ENCODE data around the gene GPBP1.
"Not testable (repeated sequence)": the region's sequence is repeated elsewhere in the genome, so short reads cannot be mapped to it uniquely, and the experiment has no call there.

Gene GPBP1

GRCh38 chr5:57177479-57178156 is 3.8 kb downstream of the GPBP1 start:
- no peak for DNase-seq (ENCODE audit: low spot score)

GRCh38 chr5:57178238-57178637 is 4.4 kb downstream of the GPBP1 start:
- DNase-seq (ENCODE audit: low spot score) = not testable (repeated sequence)

- no peak for DNase-seq (ENCODE audit: low spot score)
Measured at GRCh38 chr5:57179262-57180200, 5.7 kb downstream of the GPBP1 start.

GRCh38 chr5:57181154-57181553 is 7.3 kb downstream of the GPBP1 start:
- no peak for DNase-seq (ENCODE audit: low spot score)

- DNase-seq (ENCODE audit: low spot score) = no peak
Measured at GRCh38 chr5:57184322-57184721, 10.5 kb downstream of the GPBP1 start.

GRCh38 chr5:57185313-57185712 is 11.5 kb downstream of the GPBP1 start:
- no peak for DNase-seq (ENCODE audit: low spot score)

GRCh38 chr5:57186194-57186593 is 12.3 kb downstream of the GPBP1 start:
- no peak for DNase-seq (ENCODE audit: low spot score)

GRCh38 chr5:57187977-57188376 is 14.1 kb downstream of the GPBP1 start:
- DNase-seq (ENCODE audit: low spot score) = not testable (repeated sequence)

GRCh38 chr5:57189515-57189914 is 15.7 kb downstream of the GPBP1 start:
- DNase-seq (ENCODE audit: low spot score) = no peak

- no peak for DNase-seq (ENCODE audit: low spot score)
Measured at GRCh38 chr5:57190593-57190992, 16.7 kb downstream of the GPBP1 start.

- DNase-seq (ENCODE audit: low spot score) = no peak
Measured at GRCh38 chr5:57191163-57191562, 17.3 kb downstream of the GPBP1 start.

- DNase-seq (ENCODE audit: low spot score) = no peak
Measured at GRCh38 chr5:57191986-57192385, 18.1 kb downstream of the GPBP1 start.

GRCh38 chr5:57192832-57193231 is 19.0 kb downstream of the GPBP1 start:
- not testable (repeated sequence) for DNase-seq (ENCODE audit: low spot score)

GRCh38 chr5:57193757-57194413 is 20.0 kb downstream of the GPBP1 start:
- DNase-seq (ENCODE audit: low spot score) = no peak

GRCh38 chr5:57194653-57195052 is 20.8 kb downstream of the GPBP1 start:
- no peak for DNase-seq (ENCODE audit: low spot score)

- no peak for DNase-seq (ENCODE audit: low spot score)
Measured at GRCh38 chr5:57195060-57195459, 21.2 kb downstream of the GPBP1 start.

GRCh38 chr5:57199866-57200265 is 26.0 kb downstream of the GPBP1 start:
- no peak for DNase-seq (ENCODE audit: low spot score)

GRCh38 chr5:57202811-57203210 is 29.0 kb downstream of the GPBP1 start:
- DNase-seq (ENCODE audit: low spot score) = no peak

GRCh38 chr5:57207007-57207653 is 33.3 kb downstream of the GPBP1 start:
- DNase-seq (ENCODE audit: low spot score) = no peak

GRCh38 chr5:57207681-57208080 is 33.8 kb downstream of the GPBP1 start:
- DNase-seq (ENCODE audit: low spot score) = no peak

GRCh38 chr5:57209316-57210040 is 35.6 kb downstream of the GPBP1 start:
- DNase-seq (ENCODE audit: low spot score) = no peak

- DNase-seq (ENCODE audit: low spot score) = no peak
Measured at GRCh38 chr5:57210633-57211032, 36.8 kb downstream of the GPBP1 start.
